HCT116 (cell line): ENCODE data around the gene EGFL6. TPM values are rescaled to one million over a fixed set of nuclear protein-coding genes. Genes with fewer than 3 reads are reported as not detected.

ENCODE experiments used
- ATAC-seq: fragments of 200-7000 bp; cut with Tn5 transposase; 2 replicates; pipeline ENCODE4 v1.9.1; 2020; ENCODE audit warnings: mild to moderate bottlenecking, moderate library complexity
- BruUV-seq: library from RNA; stranded (reverse); fragments of 400-500 nt; replicated peaks from 2 replicates; lab custom pipeline; 2021; lab: Mats Ljungman, UMichigan
- CTCF ChIA-PET: fragments of 300-600 bp; sonication (Branson Sonifier 250); formaldehyde crosslinking; loops from one replicate; lab custom pipeline; 2021; ENCODE audit warnings: antibody characterized with exemption; lab: Charles Lee
- POLR2A ChIA-PET: fragments of 300-600, 350-600 bp; sonication (Branson Sonifier 250); formaldehyde crosslinking; loops from one replicate; lab custom pipeline; 2021; ENCODE audit warnings: antibody characterized with exemption; lab: Charles Lee
- RAD21 ChIA-PET, 2 experiments: fragments of 300-600 bp; sonication (Branson Sonifier 250); formaldehyde crosslinking; loops; one replicate each; lab custom pipeline; 2023; ENCODE audit warnings: low total read pairs in 2 of 2; ENCODE audit not compliant: uncharacterized antibody in 2 of 2, unreplicated experiment in 2 of 2, low non-redundant PET in 1 of 2; lab: Charles Lee
- DNase-seq: peaks from one replicate; pipeline ENCODE4 v3.0.0-alpha.2; 2010; ENCODE audit warnings: low read depth, low spot score
- H2AFZ ChIP-seq: fragments of 200-600 bp; shearing (Covaris generic), sonication (generic); 2 replicates; pipeline ENCODE4 v1.6.1; 2017; ENCODE audit warnings: low read depth, mixed run types, mixed read lengths, antibody characterized with exemption, low read length; ENCODE audit not compliant: poor library complexity, severe bottlenecking
- H3K27ac ChIP-seq: 2 replicates; pipeline ENCODE4 v1.5.1; 2012; ENCODE audit warnings: low read depth, low read length
- H3K27me3 ChIP-seq: fragments of 200-600 bp; sonication (generic); 2 replicates; pipeline ENCODE4 v1.6.1; 2016; ENCODE audit warnings: mixed run types, low read length, mixed read lengths; ENCODE audit not compliant: insufficient read depth
- H3K36me3 ChIP-seq, 2 experiments: fragments of 200-500 bp in 1 of 2; fragments of 200-600 bp in 1 of 2; sonication (Bioruptor generic) in 1 of 2; sonication (generic) in 1 of 2; 2 replicates each; pipeline versions ENCODE4 v1.5.1 to v1.6.1; 2014 to 2016; ENCODE audit warnings: low read length in 2 of 2, inconsistent platforms in 1 of 2, mixed read lengths in 1 of 2, mixed run types in 1 of 2; ENCODE audit not compliant: insufficient read depth in 2 of 2, control insufficient read depth in 1 of 2
- H3K4me1 ChIP-seq, 2 experiments: fragments of 200-600 bp in 1 of 2; sonication (generic) in 1 of 2; 2 replicates each; pipeline versions ENCODE4 v1.5.1 to v1.6.1; 2012 to 2017; ENCODE audit warnings: low read length in 2 of 2, inconsistent platforms in 1 of 2, mild to moderate bottlenecking in 1 of 2, mixed read lengths in 1 of 2, mixed run types in 1 of 2, moderate library complexity in 1 of 2; ENCODE audit not compliant: insufficient read depth in 2 of 2, control insufficient read depth in 1 of 2
- H3K4me2 ChIP-seq: fragments of 200-600 bp; sonication (generic); 2 replicates; pipeline ENCODE4 v1.6.1; 2017; ENCODE audit warnings: mixed run types, low read length, mixed read lengths
- H3K4me3 ChIP-seq, 2 experiments: fragments of 200-600 bp in 1 of 2; sonication (generic) in 1 of 2; replicated peaks in 1 of 2; 2 replicates each; pipeline ENCODE4 v1.5.1; 2011 to 2016; ENCODE audit warnings: low read length in 2 of 2, control low read depth in 1 of 2, low read depth in 1 of 2, mild to moderate bottlenecking in 1 of 2, mixed read lengths in 1 of 2, mixed run types in 1 of 2
- H3K79me2 ChIP-seq: fragments of 200-600 bp; sonication (generic); 2 replicates; pipeline ENCODE4 v1.6.1; 2017; ENCODE audit warnings: mild to moderate bottlenecking, mixed run types, low read length, moderate library complexity, mixed read lengths; ENCODE audit not compliant: insufficient read depth
- H3K9ac ChIP-seq: fragments of 200-600 bp; sonication (generic); 2 replicates; pipeline ENCODE4 v1.6.1; 2016; ENCODE audit warnings: low read length, mixed read lengths
- H3K9me2 ChIP-seq: fragments of 200-600 bp; sonication (generic), shearing (Covaris generic); 2 replicates; pipeline ENCODE4 v1.6.1; 2017; ENCODE audit warnings: mixed run types, mild to moderate bottlenecking, moderate library complexity; ENCODE audit not compliant: insufficient read depth
- H3K9me3 ChIP-seq, 2 experiments: fragments of 200-500 bp in 1 of 2; fragments of 200-600 bp in 1 of 2; sonication (Bioruptor generic) in 1 of 2; sonication (generic) in 1 of 2; 2 replicates each; pipeline ENCODE4 v1.6.1; 2014 to 2017; ENCODE audit warnings: low read length in 2 of 2, mixed read lengths in 2 of 2, inconsistent platforms in 1 of 2, low read depth in 1 of 2, mild to moderate bottlenecking in 1 of 2, mixed run types in 1 of 2, moderate library complexity in 1 of 2; ENCODE audit not compliant: control insufficient read depth in 1 of 2, insufficient read depth in 1 of 2
- H4K20me1 ChIP-seq: fragments of 200-600 bp; sonication (generic), shearing (Covaris generic); 2 replicates; pipeline ENCODE4 v1.6.1; 2017; ENCODE audit warnings: mixed run types, mild to moderate bottlenecking, moderate library complexity; ENCODE audit not compliant: insufficient read depth
- EGR1 ChIP-seq: IDR thresholded peaks from 2 replicates; pipeline ENCODE4 v1.6.1; 2012; ENCODE audit warnings: low read depth
- FOSL1 ChIP-seq: IDR thresholded peaks from 2 replicates; pipeline ENCODE4 v1.6.1; 2012; ENCODE audit warnings: low read depth
- POLR2A ChIP-seq: IDR thresholded peaks from 2 replicates; pipeline ENCODE4 v1.7.0; 2011; ENCODE audit warnings: borderline replicate concordance; ENCODE audit not compliant: insufficient read depth, insufficient read length; ENCODE audit errors: extremely low read depth
- REST ChIP-seq: IDR thresholded peaks from 2 replicates; pipeline ENCODE4 v1.6.1; 2012; ENCODE audit warnings: low read depth
- SIN3A ChIP-seq: IDR thresholded peaks from 2 replicates; pipeline ENCODE4 v1.6.1; 2012; ENCODE audit warnings: low read depth
- SRF ChIP-seq: IDR thresholded peaks from 2 replicates; pipeline ENCODE4 v1.6.1; 2012; ENCODE audit warnings: low read depth
- ZFX ChIP-seq: fragments of 450-650 bp; IDR thresholded peaks from 2 replicates; pipeline ENCODE4 v1.6.1; 2017
- intact Hi-C: fragments of 100-400 bp; cut with micrococcal nuclease; formaldehyde crosslinking; loops from 2 replicates; pipeline ENCODE4 v1.10.0; 2022
- total RNA-seq: library from RNA; stranded (reverse); gene quantifications from one replicate; pipeline ENCODE4 v1.2.1, GENCODE V29; 2021; ENCODE audit not compliant: unreplicated experiment

Gene EGFL6
- total RNA-seq, 1 experiment from 2014 or later: not detected

GRCh38 chrX:13649838-13650237, 80.4 kb downstream of the EGFL6 start (continued):
- TF ChIP-seq REST (no peak), POLR2A (no peak), SIN3A (no peak), SRF (no peak)
- TF ChIP-seq, all 23 proteins: peak for 0

- BruUV-seq: no TSS peak
- Histone ChIP-seq H3K9me3 (no peaks in the 10 kb centered on the region), H3K36me3 (no peaks in the 10 kb centered on the region), H3K9me2 (no peaks in the 10 kb centered on the region), H3K4me3 (no peak overlapping the region), H3K27me3 (no peaks in the 10 kb centered on the region), H3K4me2 (no peak overlapping the region), H3K79me2 (no peaks in the 10 kb centered on the region), H3K27ac (no peak overlapping the region), H4K20me1 (no peaks in the 10 kb centered on the region), H3K4me1 (peaks cover 14 to 31% of the 10 kb centered on the region in 2 experiments), H3K9ac (no peak overlapping the region), H2AFZ (no peak overlapping the region)
- RAD21 ChIA-PET: no interaction called here
- CTCF ChIA-PET: interaction anchor here (0.6 kb wide), 1 partner anchor 290 kb away, joined by 3 read pairs; no protein-coding TSS in a partner anchor
- DNase-seq (no peak), ATAC-seq (no peak)
- POLR2A ChIA-PET: no interaction called here
- TF ChIP-seq EGR1 (no peak), FOSL1 (no peak), ZFX (no peak), SRF (no peak)
- intact Hi-C loops: no loop called here
These were observed 80.9 kb downstream of the EGFL6 start for GRCh38 chrX:13650318-13650717.
